DMS53 treated with DMSO at 0.1 percent for 48 hours (cell line): ENCODE data around the gene NEU3.
A peak's percentile ranks its signal among the peaks of the same experiment; 100 is the strongest.
"Not testable (repeated sequence)": the region's sequence is repeated elsewhere in the genome, so short reads cannot be mapped to it uniquely, and the experiment has no call there.

Experiments
- DNase-seq: peaks from one replicate; lab custom pipeline; 2025; ENCODE audit not compliant: unreplicated experiment; lab: John Stamatoyannopoulos, UW

The NEU3 gene

DNA sequence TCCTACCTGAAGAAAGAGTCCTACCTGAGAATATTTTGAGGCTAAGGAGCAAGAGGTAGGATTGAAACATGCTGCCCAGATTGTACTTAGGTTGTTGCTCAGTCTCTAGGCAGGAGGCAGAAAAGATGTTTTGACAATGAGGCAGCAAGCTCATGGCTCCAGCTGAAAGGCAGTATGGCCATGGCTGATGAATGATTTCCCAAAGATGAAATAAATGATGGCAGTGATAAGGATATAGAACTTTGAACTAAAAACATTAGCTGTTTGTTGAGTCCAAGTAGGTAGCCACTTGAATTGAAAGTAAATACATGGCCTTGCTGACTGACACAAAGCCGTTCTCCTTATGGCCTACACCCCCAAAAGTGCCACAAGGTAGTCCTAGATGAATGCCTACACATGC is 6.8 kb upstream of the NEU3 start:
- DNase-seq, result no peak

DNA sequence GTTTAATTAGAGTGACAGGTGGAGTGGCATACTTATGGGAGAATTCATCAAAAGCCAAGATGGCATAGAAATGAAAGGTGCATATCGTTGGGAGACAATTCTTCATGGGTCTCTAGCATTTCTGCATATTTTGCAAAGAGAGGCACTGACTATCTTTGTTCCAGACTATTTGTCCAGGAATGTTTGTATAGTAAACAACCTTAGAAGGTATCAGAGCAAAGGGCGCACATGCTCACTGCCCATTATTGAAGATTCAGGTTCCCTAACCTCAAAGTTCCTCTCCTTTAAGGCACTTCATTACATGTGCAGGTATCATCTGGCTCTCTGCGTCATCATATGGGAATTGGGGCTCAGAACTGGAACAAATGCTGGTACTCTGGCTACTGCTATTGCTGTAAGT is 4.7 kb upstream of the NEU3 start:
- DNase-seq, result no peak

DNA sequence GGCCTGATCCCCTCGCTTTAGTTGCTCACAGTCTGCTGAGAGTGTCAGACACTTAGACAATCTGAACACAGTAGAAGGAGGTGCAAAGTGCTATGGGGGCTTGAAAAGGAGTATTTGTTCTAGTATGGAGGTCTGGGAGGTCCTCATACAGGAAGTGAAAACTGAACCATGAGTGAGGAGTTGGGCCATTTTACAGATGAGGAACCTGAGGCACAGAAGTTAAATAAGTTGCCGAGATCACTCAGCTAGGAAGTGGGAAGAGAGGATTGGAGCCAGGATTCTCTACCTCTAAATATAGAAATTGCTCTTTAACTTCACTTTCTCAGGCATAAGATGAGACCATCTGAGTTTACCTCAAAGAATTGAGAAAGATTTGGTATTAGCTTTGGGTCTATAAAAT is 4.0 kb upstream of the NEU3 start:
- DNase-seq, result no peak

DNA sequence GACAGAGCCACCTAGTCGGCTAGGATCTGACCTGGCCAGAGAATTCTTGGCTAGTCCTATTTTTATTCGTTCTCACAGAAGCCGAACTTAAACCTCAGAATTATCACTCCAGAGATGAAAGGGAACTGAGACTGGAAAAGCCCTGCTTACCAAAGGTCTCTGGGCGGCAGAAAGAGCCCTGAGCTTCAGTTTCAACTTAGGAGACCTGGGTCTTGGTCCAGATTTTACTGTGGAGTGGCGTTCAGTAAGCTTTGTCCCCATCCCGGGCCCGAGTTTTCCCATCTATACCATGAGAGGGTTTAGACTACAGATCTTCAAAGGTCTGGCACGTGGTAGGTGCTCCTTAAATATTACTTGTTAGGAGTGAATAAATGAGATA is 516 bp downstream of the NEU3 start:
- no peak for DNase-seq

DNA sequence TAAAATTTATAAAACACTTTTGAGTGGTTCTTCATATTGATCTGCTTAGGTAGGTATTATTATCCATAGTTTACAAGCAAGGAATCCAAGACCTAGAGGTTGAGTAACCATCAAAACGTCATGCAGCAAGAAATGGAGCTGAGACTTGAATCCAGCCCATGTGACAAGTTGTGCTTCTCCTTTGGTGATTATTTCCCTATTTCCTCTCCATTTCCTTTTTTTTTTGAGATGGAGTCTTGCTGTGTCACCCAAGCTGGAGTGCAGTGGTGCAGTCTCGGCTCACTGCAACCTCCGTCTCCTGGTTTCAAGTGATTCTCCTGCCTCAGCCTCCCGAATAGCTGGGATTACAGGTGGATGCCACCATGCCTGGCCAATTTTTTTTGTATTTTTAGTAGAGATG is 1.4 kb downstream of the NEU3 start:
- DNase-seq, result not testable (repeated sequence)

DNA sequence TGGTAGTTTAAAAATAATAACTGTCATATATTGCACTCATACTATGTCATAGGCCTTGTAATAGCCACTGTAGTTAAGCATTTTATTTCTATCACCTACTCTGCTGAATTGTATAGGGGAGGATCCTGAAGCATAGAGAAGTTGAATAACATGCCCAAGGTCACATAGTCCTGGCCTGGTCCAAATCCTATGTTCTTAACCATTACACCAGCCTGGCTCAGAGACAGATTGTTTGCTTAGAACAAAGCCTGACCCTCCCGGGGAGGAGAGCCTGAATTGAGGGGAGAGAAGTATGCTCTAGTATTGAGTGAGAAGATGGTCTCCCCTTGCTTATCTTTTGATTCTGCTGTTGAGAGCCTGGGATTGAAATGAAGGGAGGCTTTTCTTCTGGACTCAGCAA is 2.2 kb downstream of the NEU3 start:
- no peak for DNase-seq

DNA sequence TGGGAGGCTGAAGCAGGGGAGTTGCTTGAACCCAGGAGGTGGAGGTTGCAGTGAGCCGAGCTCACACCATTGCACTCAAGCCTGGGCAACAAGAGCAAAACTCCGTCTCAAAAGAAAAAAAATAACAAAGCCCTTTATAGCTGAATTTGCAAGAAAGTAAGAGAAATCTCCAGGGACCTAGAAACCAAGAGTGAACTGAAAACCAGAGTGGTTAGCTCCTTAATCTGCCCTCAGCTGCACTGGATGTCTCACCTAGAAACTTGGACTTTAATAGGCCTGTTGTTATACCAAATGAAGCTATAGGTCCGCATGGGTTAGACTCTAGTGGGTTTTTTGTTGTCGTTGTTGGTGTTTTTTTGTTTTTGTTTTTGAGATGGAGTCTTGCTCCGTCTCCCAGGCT is 4.1 kb downstream of the NEU3 start:
- DNase-seq, result no peak

DNA sequence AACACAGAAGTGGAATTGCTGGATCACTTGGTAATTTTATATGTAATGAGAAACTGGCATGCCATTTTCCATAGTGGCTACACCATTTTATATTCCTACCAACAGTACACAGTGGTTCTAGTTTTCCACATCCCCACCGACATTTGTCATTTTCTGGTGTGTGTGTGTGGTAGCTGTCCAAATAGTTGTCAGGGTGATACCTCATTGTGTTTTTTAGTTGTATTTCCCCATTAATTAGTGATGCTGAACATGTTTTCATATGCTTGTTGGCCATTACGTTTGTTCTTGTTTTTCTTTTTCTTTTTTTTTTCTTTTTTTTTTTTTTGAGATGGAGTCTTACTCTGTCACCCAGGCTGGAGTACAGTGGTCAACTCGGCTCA is 12.2 kb downstream of the NEU3 start:
- DNase-seq, result no peak

DNA sequence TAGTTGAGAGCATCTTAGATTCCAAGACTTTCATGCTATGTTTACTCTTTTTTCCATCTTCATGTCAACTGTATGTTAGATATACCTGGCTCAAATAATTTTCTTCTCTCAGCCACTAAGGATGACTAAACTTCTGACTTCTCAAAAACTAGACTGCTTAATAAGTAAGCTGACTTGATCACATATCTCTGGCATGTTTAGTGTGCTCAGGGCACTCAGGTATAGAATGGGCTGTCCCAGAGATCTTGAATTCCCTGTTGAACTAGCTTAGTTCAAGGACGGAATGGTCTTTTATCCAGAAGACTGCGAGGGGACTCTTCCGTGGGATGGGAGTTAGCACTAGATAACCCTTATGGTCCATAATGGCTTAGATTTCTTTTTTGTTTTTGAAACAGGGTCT is 13.0 kb downstream of the NEU3 start:
- DNase-seq, result no peak

DNA sequence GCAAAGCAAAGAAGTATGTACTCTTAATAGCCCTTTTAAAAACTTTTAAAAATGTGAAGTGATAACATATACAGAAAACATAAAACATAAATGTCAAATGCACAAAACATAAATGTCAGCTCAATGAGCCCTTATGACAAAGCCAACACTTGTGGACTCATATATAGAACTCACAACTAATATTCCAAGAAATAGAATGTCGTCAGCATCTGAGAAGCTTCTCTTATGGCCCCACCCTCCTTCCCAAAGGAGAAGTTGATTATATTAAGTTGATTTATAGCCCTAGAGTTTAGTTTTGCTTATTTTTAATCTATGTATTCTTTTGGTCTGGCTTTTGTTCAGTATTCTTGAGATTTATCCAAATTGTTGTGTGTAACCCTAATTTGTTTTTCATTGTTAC is 13.8 kb downstream of the NEU3 start:
- DNase-seq, result no peak

DNA sequence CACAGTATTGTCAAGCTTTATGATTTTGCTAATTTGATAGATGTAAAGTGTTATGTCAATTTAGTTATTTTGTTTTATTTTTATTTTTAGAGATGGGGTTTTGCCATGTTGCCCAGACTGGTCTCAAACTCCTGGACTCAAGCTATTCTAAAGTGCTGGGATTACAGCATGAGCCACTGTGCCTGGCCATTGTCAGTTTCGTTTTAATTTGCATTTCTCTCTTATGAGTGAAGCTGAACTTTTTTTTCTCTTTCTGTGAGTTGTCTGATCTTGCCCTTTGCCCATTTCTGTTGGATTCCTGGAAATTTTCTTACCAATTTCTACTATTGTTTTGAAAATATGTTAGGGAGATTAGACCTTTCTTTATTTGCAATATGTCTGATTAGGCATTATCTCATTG is 15.5 kb downstream of the NEU3 start:
- DNase-seq, result no peak

DNA sequence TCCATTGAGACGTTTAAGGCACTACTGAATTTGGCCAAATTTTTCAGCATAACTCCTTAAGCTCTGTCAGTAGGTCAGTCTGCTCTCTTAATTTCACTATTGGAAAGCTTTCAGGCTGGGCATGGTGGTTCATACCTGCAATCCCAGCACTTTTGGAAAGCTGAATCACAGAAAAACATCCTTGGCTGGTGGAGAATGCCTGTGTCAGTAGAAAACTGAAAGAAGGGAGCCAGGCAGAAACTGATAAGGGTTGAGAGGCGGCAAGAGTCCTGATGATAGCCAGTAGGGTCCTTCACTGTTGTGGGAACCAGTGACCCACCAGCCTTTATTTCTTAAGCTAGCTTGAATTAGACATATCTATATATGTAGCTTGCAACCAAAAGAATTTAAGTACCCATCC is 22.6 kb downstream of the NEU3 start:
- DNase-seq, result no peak

DNA sequence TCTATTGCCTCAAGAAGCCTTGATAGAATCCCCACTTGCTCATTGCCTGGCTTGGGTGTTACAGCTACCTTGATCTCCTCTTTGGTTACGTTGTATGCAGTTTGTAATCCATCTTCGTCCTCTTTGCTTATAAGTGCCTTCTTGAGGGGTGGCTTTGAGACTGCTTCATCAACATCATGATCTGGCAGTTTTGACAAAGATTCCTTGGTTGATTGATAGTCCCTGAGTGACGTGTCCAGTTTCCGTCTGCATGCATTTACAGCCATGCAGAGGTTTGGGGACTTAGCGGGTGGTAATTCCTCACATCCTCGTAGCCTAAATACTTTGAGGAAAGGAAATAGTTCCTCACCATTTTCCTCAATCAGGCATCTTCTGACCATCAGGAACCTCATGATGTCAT is 23.1 kb downstream of the NEU3 start:
- no peak for DNase-seq

DNA sequence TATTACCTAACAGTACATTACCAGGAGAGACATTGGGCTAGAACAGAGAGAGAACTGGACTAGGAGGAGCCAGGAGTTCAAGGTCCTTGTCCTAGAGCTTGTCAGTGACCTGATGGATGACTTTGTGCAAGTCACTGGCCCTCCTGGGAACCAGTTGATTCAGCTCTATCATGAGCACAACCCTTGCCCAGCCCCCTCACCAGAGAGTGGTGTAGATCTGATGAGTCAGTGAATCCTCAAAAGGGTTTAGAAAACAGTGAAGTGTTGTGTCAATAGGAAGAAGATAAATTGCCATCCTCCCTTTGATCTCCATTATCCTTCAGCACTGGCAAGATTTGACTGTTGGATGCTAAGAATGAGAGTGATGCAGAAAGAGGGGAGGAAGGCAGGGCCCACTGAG is 24.3 kb downstream of the NEU3 start:
- DNase-seq, result peak; percentile 96

DNA sequence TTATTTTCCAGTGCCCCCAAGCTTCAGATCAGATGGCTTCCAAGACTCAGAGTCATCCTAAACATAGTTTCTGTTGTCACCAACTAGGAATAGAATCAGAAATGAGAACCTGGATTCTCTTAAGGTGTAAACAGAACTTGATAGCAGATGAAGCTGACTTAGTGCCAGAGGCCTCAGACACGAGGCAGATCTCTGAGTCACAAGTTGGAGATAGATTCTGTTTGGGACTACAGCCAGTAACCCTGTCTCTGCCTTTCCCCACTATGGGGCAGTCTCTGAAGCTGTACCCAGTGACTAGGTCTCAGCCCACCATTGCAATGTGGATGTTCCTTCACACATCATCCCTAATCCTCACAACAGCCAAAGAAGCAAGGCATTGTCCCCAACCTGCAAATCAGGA is 25.4 kb downstream of the NEU3 start:
- no peak for DNase-seq

DNA sequence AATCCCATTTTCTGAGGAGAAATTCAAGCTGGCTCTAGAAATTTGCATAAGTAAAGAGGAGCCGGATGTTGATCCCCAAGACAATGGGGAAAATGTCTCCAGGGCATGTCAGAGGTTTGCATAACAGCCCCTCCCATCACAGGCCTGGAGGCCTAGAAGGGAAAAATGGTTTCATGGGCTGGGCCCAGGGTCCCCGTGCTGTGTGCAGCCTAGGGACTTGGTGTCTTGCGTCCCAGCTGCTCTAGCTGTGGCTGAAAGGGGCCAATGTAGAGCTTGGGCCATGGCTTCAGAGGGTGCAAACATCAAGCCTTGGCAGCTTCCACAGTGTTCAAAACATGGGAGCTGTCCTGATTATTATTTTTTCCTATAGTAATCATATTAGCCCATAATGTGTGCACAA is 30.5 kb downstream of the NEU3 start:
- not testable (repeated sequence) for DNase-seq

DNA sequence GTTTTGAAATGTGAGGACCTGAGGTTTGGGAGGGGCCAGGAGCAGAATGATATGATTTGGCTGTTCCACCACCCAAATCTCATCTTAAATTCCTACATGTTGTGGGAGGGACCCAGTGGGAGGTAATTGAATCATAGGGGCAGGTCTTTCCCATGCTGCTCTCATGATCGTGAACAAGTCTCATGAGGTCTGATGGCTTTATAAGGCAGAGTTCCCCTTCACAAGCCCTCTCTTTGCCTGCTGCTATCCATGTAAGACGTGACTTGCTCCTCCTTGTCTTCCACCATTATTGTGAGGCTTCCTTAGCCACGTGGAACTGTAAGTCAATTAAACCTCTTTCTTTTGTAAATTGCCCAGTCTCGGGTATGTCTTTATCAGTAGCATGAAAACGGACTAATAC is 31.6 kb downstream of the NEU3 start:
- not testable (repeated sequence) for DNase-seq

DNA sequence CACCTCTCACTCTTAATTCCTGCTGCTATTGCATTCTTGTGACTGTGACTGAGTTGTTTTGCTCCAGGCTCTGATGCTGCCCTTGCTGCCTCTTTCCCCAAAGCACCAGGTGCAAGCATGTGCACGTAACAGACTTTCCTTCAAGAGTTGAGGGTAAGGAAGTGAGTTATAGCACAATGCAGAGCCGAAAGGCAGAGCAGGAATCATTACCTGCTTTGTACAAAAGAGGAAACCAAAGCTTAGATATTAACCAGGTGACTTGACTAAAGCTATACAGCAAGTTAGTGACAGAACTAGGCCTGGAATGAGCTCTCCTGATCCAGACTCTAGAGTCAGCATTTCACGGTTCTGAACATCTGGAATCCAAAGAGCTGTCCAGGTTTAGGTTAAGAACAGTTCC is 33.6 kb downstream of the NEU3 start:
- no peak for DNase-seq

DNA sequence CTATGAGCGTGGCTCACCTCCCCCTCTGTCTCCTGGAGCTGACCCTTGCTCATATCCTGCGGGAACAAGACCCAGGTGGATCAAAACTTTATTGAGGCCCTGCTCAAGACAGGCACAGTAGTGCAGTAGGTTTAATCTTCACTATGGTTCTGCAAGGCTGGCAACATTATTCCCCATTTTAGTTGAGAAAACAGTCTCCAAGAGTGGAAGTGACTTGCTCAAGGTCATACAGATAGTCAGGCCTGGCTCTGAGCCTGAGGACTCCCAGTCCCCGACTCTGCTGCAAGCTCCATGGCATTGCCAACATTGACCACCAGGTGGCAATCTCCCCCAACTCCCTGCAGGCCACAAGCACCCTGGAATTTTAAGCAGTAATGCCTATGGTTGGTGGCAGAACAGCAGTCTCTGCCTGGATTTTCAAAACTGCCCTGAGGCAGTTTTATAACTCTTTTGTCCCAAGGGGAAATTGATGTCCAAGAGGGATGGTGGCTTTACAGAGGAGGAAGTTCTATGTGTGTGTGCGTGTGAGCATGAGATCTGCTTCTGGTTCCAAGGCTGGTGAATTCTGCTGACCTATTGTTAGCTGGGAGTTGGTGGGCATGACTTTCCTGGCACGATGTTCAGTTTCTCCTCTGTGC is 34.1 kb downstream of the NEU3 start:
- peak; percentile 93 for DNase-seq

DNA sequence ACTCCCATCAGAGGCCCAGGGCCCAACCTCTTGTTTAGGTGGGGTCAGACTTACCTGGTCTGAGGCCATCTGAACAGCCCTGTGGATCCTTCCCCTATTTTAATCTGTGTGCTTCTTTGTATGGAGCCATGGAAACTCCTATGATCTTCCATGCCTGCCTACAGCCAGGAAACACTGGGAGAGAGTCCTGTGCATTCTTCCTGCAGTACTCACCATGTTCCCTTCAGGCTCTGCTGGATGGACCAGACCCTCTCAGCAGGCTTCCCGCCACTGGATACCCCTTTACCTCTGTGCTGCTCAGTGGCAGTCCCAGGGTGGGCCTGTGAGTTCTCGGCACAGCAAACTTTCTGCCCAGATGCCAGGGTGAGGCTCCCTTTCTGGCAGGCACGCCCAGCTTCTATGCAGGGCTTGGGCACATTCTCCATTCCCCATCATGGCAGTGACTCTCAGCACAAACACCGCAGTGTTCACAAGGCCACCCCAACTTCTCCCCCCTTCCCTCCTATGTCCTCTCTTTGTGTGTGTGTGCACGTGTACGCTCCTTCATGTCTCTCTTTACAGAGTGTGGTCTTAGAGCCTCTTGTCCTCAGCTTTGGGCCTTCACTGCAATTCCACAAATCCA is 34.8 kb downstream of the NEU3 start:
- no peak for DNase-seq

DNA sequence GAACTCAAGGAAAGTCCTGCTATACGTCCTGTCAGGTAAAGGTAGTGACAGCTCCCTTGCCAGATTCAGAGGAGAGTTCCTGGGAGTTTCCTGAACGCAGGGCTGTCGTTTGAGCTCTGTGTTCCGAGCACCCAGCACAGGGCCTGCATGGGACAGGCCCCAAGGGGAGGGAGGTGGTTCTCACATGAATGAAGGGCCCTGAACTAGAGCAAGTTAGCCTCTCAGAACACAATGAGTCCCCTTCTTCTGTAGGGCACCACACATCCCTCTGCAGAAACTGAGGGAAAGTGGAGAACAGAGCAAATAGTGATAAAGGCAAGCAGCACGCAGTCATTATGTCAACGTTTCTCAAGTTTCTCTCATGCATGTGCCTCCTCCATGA is 35.3 kb downstream of the NEU3 start:
- peak; percentile 30 for DNase-seq

DNA sequence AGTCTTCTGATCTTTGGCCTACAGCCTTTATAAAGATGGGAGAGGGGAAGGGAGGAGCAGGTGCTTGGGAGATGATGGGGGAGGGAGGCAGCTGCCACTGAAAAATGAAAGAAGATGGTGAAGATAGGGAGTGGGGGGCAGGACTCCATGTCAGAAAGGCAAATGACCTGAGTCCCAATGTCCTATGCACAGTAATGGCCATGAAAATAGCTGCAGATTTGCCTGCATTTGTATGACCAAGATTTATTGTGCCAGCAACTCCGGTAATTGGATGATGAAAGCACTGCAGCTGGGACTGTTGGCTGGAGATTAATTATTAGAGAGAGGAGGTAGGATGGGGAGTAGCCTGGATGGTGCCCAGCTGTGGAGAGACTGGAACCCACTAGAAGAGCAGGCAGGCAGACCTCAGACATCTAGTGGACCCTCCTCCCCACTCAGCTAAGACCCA is 36.1 kb downstream of the NEU3 start:
- peak; percentile 21 for DNase-seq

DNA sequence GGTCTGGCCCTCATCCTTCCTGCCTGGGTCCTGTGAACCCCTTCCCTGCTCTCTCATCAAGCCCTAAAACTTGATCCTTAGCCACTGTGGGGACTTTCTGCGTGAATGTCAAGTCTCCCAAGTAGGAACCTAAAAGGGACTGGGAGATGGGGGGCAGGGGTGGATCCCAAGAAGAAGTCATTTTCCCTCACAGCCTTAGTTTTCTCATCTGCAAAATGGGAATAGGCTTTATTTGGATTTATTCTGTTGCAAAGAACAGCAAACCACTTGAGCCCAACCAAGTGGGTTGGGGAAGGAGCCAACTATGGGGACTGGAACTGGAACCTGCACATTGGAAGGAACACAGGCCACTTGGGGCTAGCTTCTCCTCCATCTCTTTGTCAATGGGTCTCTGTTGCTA is 36.8 kb downstream of the NEU3 start:
- DNase-seq, result no peak
